ENCODE data around the gene RC3H2.
"Not testable (repeated sequence)": the region's sequence is repeated elsewhere in the genome, so short reads cannot be mapped to it uniquely, and the experiment has no call there.

Gene RC3H2

DNA sequence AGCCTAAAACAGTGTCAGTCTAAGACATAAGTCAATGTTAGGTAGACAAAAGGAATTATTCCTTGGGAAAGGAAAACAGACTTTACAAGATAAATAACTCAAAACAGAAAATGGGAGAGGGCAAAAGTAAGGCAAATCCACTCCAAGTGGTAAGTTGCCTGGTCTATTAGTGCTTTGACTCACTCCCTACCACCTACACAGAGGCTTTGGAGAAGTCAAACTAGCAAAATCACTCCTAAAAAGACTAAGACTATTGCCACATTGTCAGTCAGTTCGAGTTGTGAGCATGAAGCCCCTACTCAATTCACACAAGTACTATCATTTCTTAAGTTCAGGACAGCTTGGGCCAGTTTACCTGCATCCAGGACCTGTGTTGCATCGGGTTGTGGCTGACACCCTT lies 13.2 kb upstream of the RC3H2 start:
- DNase-seq (ENCODE audit: low read depth in 2 of 2) = no peak

DNA sequence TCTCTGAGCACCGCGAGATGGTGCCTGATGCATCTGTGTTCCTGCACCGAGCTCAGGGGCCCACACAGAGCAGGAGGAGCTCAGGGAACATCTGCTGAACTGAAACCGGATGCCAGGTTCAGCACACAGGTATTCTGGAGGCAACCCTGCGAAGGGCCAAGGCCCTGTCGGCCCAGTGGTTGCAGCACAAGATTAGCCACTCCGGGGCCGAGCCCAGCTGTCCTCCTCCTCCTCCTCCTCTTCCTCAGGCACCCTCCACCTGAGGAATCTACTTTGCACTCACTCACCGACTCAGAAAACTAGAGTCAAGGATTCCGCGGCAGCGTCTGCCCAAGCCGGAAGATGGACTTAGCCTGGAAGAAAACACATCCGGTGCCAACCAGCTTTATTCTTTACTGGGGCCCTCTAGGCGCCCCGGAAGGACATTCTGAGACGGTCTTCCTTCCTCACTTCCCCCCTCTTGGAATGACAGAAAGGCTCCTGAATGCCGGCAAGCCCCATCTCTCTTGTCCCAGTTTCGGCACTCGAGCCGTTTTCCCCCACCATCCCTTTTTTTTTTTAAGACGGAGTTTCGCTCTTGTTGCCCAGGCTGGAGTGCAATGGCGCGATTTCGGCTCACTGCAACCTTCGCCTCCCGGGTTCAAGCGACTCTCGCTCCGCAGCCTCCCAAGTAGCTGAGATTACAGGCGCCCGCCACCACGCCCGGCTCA lies 8.0 kb upstream of the RC3H2 start, which contains the start of gene ZBTB6:
Gene ZBTB6 (minus strand): TSS at position 360 of the 710 bp plus-strand sequence. CDS start 1,251 bp downstream, outside the sequence.
- peak; percentile 37 to 47 for DNase-seq (ENCODE audit: low read depth in 2 of 2)

DNA sequence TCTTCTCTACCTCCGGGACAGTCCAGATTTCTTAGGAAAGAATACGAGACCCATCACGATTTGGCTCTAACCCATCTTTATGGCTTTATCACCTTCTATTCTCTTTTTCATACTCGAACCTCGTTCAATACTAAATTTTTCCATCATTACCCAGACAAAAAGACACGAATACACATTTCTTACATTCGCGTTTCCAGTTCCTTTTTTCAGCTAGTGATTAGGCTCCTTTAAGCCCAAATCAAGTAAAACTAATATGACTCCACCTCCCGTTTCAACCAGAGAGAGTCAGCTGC lies 7.5 kb upstream of the RC3H2 start:
- DNase-seq (ENCODE audit: low read depth in 2 of 2) = no peak

DNA sequence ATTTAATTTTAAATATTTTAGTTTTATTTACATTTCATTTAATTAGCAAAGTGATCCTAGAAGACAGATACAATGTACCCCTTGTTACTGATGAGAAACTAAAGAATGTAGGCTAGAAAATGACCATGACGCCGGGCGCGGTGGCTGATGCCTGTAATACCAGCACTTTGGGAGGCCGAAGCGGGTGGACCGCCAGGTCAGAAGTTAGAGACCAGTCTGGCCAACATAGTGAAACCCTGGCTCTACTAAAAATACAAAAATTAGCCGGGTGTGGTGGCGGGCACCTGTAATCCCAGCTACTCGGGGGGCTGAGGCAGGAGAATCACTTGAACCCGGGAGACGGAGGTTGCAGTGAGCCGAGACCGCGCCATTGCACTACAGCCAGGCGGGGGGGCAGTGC lies 963 bp upstream of the RC3H2 start:
- not testable (repeated sequence) for DNase-seq (ENCODE audit: low read depth in 2 of 2)

DNA sequence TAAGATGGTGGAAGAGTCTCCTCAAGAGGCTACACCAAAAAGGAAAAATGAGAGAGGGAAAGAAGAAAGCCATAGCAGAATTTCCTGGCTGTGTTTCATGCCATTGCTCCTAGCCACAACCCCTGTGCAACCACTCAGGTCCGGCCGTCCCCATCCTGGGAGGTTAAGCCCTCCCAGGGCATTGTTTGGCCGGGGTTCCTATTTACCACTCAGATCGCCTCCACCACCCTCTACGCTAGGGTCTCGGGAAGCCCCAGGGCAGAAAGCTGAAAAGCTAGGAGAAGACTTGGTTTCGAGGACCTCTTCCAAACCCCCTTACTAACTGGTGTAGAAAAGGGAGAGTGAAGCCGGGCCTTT lies 715 bp downstream of the RC3H2 start:
- DNase-seq (ENCODE audit: low read depth in 2 of 2) = peak in 1 of 2 donors; percentile 10

DNA sequence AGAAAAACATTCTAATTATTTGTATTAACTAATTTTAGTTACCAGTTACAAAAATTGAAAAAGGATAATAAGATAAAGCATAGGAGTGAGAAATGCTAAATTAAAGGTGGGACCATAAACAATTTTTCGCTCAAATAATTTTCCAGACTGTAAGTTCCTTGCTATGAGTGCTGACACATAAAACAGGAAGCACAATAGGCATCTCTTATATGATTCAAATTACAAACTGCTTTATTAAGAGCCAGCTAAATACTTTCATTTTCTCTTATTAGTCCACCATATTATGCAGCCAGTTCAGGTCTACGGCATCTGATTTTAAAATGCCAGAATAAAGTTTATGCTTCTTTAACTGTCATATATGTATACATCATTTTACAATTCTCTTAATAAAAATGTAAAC lies 4.4 kb downstream of the RC3H2 start:
- DNase-seq (ENCODE audit: low read depth in 2 of 2) = no peak

DNA sequence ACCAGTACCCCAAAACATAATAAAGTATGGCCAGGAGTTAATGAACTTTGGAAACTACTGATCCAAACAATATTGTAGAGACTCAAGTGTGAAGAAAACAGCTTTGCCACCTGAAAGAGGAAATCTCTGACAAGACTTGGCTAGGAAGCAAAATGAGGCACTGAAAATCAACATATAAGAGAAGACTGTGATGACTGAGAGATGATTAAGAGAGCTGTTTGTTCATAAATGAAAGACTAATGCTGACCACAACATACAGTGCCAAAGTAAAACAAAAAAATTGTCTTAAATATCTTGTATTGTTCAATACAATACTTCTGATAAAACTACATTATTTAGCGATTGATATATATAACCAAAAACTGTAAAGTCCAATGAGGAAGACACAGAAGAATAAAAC lies 7.2 kb downstream of the RC3H2 start:
- no peak for DNase-seq (ENCODE audit: low read depth in 2 of 2)

DNA sequence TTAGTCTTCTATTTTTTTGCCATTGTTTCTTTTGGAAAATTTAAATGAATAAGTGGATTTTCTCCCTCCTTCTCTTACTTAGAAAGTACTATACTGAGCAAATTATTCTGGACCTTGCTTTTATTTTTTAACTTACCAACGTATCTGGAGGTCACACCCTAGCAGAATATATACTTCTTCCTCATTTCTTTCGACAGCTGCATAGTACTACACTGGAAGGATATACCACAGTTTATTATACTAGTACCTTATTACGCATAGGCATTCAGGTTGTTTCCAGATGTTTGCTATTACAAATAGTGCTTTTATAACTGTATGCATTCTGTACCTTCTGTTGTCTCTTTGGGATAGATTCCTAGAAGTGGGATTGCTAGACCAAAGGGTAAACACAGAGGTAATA lies 16.7 kb downstream of the RC3H2 start:
- no peak for DNase-seq (ENCODE audit: low read depth in 2 of 2)

DNA sequence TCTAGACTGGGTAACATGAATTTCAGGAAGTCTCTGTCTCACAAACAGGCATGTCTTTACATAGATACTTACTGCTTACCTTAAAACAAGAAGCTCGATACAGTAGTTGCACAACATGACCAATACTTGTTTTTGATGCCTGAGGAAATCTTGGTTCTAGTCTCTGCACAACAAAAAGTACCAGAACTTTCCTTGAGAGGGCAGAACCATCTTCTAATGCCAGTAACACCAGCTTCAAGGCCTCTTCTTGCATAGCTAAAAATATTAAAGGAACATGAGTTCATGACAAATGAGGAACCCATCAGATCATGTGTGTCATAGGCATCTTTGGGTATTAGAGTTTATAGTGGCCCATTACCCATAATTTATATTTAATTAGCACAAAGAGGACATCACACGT lies 22.0 kb downstream of the RC3H2 start:
- no peak for DNase-seq (ENCODE audit: low read depth in 2 of 2)

DNA sequence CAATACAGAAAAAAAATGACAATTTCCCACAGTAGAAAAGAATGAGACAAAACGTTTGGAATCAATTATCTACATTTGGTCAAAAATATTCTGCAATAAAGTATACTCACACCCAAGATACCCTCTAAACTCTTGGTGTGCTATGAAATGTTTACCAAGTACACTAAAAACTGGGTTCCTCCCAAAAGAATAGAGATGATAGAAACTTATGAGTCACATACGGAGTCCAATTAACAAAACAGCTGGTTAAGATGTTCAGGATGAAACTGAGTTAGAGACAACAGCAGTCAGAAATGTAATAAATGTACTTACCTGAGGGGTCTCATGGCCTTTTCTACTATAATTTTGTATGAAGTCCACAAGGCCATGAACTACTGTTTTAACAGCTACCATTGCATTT lies 25.7 kb downstream of the RC3H2 start:
- DNase-seq (ENCODE audit: low read depth in 2 of 2) = no peak

DNA sequence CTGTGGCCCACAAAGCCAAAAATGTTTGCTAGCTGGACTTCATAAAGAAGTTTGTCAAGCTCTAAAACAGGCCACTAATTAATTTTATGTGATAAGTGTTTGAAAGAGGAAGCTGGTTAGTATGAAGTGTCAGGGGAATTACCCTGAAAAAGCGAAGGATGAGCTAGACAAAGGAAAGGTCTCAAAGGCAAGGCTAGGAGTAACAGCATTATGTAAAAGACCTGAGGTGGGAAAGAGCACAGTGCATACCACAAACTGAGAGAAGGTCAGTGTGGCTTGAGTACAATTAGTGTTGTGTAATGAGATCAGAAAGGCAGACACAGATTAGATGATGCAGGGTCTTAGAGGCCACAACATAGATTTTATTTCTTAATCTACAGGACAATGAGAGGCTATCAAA lies 29.6 kb downstream of the RC3H2 start:
- no peak for DNase-seq (ENCODE audit: low read depth in 2 of 2)

DNA sequence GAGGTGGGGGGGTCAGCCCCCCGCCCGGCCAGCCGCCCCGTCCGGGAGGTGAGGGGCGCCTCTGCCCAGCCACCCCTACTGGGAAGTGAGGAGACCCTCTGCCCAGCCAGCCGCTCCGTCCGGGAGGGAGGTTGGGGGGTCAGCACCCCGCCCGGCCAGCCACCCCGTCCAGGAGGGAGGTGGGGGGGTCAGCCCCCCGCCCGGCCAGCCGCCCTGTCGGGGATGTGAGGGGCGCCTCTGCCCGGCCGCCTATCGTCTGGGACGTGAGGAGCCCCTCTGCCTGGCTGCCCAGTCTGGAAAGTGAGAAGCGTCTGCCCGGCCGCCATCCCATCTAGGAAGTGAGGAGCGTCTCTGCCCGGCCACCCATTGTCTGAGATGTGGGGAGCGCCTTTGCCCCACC lies 37.9 kb downstream of the RC3H2 start:
- not testable (repeated sequence) for DNase-seq (ENCODE audit: low read depth in 2 of 2)

DNA sequence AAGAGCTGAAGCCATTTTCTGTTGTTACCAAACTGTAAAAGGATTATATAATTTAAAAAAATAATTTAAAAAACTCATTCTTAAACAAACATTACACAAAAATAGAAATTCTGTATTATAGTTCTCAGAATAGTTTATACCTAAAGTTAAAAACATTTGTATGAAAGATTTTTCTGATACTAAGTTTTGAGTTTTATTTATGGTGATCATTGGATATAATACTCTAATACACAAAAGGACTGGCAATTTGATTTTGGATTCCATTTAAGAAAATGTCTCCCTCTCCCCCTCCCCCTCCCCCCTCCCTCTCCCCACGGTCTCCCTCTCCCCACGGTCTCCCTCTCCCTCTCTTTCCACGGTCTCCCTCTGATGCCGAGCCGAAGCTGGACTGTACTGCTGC lies 39.1 kb downstream of the RC3H2 start:
- no peak for DNase-seq (ENCODE audit: low read depth in 2 of 2)

DNA sequence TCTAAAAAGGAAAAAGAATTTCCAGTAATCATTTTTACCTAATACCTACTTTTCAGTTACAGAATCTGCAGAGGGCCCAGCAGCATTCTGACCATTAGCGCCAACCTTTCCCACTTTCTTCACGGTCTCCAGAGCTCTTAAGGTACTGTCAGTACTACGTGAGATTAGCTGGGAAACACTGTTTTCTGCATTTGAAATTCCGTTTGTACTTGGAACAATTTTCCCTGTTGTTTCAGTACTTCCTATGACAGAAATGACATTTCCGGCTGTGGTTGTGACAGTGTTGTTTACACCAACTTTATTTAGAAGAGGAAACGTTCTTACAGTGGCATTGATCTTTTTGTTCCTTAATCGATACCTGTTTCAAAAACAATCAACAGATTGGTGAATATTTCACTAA lies 39.9 kb downstream of the RC3H2 start:
- no peak for DNase-seq (ENCODE audit: low read depth in 2 of 2)

DNA sequence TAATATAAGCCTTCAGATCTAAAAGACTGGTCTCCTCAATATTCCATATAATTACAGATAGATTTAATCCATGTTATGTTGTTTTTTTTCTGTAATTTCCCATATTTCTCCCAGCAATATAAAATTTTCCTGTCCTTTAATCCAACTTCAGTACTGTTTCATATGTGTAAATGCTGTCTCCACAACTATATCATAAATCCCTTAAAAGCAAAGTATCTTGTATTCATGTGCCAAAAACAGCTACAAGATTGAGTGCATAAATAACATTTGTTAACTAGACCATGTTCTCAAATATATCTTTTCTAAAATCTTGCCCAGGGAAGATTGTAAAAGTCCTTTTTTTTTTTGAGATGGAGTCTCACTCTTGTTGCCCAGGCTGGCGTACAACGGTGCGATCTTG lies 41.8 kb downstream of the RC3H2 start:
- no peak for DNase-seq (ENCODE audit: low read depth in 2 of 2)

DNA sequence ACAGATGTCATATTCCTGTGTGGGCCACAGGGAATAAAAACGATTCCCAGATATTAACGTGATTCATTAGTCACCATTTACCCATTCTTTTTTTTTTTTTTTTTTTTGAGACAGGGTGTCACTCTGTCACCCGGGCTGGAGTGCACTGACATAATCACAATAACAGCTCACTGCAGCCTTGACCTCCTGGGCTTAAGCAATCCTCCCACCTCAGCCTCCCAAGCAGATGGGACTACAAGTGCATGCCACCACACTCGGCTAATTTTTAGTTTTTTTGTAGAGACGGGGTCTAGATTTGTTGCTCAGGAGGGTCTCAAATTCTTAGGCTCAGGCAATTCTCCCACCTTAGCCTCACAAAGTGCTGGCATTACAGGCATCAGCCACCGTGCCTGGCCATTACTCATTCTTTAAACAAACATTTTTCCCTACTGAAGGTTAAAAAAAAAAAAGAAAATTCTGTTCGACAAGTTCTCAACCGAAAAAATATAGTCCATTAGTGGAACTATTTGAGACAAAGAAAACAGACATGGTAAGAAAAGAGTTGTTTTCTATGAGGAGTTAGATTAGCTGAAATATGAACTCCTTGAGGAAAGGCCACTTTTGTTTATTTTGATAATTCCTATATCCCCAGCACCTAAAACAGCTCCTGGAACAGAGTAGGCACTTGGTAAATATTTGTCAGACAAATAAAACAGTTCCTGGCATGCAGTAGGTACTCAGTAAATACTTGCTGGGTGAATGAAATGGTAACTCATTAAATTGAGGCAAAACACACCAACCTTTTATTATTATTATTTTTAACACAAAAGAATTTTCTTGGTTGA lies 44.6 kb downstream of the RC3H2 start:
- DNase-seq (ENCODE audit: low read depth in 2 of 2) = no peak

DNA sequence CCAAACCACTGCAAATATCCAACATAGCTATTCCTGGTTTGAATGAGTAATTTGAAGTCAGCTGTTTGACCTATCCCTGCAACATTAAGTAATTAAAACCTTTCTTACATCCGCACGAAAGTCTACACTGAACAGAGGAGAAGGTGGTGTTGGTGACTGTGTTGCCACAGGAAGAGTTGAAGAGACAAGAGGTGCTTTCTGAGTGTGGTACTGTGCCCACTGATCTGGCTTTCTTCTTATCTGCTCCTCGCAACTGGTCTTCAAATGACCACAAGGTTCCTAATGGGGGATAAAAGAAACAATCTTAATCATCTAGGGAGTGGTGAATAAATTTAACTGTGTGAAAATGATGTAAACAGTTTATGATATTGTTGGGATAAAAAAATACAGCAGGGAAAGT lies 47.3 kb downstream of the RC3H2 start:
- DNase-seq (ENCODE audit: low read depth in 2 of 2) = no peak

DNA sequence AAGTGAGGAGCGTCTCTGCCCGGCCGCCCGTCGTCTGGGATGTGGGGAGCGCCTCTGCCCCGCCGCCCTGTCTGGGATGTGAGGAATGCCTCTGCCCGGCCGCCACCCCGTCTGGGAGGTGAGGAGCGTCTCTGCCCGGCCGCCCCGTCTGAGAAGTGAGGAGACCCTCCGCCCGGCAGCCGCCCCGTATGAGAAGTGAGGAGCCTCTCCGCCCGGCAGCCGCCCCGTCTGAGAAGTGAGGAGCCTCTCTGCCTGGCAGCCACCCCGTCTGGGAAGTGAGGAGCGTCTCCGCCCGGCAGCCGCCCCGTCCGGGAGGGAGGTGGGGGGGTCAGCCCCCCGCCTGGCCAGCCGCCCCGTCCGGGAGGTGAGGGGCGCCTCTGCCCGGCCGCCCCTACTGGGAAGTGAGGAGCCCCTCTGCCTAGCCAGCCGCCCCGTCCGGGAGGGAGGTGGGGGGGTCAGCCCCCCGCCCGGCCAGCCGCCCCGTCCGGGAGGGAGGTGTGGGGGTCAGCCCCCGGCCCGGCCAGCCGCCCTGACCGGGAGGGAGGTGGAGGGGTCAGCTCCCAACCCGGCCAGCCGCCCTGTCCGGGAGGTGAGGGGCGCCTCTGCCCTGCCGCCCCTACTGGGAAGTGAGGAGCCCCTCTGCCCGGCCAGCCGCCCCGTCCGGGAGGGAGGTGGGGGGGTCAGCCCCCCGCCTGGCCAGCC lies 52.9 kb downstream of the RC3H2 start:
- DNase-seq (ENCODE audit: low read depth in 2 of 2) = not testable (repeated sequence)

DNA sequence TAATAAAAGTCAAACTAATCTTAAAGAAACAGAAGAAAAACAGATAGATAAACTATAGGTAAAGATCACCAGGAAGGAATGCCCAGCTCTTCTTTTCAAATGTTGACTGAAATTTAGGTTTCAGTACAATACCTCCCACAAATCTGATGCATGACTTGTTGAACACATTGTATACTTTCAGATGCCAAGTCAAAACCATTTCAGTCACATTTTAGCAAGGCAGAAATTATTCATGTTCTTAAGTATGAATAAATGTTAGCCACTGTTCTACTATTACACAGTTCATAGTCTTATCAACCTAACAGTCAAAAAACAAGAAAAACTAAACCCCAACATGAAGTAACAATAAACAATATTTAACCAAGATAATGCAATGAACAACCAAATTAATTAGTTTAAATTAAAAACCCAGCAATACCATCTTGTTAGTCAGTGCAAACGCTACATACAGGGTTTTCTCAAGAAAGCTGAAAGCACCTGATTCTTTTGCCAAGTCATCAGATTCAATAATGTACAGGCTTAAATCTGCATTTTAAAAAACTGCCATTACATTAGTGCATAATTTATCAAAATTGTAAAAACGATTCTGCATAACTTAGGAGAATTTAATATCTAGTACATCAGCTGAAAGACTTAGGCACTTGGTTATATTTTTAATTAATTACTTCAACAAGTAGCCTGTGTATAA lies 56.8 kb downstream of the RC3H2 start:
- no peak for DNase-seq (ENCODE audit: low read depth in 2 of 2)

DNA sequence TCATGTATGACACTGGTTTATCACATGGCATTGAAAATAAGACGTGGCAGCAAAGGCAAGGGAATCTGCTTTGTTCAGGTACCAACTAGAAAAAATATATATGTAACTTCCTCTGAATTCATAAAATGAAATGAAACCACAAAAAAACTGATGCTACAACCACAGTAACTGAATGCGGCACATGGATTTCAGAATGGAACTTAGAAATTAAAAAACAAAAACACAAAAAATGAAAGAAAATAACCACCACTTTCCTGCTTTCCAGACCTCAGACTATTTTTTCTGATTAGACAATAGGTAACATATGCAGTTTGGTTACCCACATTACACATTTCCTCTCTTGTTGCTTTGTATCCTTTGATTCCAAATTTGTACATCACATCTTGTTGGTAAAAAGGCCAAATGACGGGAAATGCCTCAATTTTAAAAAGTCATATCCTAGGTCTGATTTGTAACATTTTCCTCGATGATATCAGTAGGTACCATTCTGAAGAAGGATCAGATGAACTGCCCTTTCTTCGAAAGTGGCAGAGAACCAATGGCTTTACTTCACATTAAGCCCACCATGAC lies 58.7 kb downstream of the RC3H2 start:
- DNase-seq (ENCODE audit: low read depth in 2 of 2) = no peak

DNA sequence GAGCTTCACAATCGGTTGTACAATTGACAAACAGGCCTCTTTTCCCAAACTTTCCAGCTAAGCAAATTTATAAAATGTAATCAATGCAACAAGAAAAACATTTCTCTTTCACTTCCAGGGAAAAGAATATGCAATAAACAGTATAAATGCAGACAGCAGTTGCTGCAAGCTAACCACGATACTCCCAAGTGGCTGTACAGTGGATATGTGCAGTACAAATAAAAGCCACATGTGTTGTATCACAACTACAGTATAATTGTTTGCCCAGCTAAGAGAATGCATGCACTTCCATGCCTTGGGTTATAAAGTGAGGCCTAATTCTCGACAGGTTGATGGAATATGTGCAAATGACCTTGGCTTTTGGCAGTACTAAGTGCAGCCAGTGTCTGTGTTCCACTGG lies 60.0 kb downstream of the RC3H2 start:
- DNase-seq (ENCODE audit: low read depth in 2 of 2) = no peak

DNA sequence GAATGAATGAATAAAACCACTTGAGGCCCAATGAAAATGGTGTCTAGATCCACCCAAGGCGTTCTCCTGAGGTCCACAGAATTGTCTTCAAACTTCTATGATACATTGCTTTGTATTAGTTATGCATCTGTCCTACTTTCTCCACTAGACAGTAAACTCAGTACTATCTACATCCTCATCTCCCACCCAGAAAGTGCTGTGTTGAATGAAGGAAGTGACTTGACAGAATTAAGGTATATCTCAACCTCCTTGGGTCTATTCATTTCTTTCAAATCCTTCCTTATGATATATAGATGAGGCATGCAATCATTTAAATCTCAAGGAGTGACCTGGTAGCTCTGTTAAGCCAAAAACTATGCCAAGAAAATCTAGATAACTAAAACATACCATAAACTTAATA lies 61.0 kb downstream of the RC3H2 start:
- DNase-seq (ENCODE audit: low read depth in 2 of 2) = no peak

Measured in stimulated activated CD8-positive, alpha-beta memory T cell treated with anti-CD3 and anti-CD28 coated beads, Interleukin-2, amount 100 ng/mL, for 48 hours (primary cell).